Large intestine (tissue), 3 donors: ENCODE measurements around the gene TPPP. TPM values are rescaled to one million over a fixed set of nuclear protein-coding genes. Genes with fewer than 3 reads are reported as not detected.

Experiments used
- DNase-seq, 2 donors: peaks; one replicate each; pipeline versions ENCODE4 v3.0.0 to v3.0.0-alpha.2; 2013
- H3K27ac ChIP-seq: one replicate; pipeline ENCODE4 v1.5.1; 2013; ENCODE audit warnings: low read length
- H3K27me3 ChIP-seq: 2 replicates; pipeline ENCODE4 v1.6.1; 2013; ENCODE audit warnings: low read length; ENCODE audit not compliant: control insufficient read depth, insufficient read depth
- H3K36me3 ChIP-seq: 2 replicates; pipeline ENCODE4 v1.6.1; 2013; ENCODE audit warnings: low read length; ENCODE audit not compliant: control insufficient read depth, insufficient read depth
- H3K4me1 ChIP-seq: one replicate; pipeline ENCODE4 v1.6.1; 2013; ENCODE audit warnings: low read length; ENCODE audit not compliant: control insufficient read depth, insufficient read depth
- H3K4me3 ChIP-seq: one replicate; pipeline ENCODE4 v1.5.1; 2013; ENCODE audit warnings: low read length
- H3K9me3 ChIP-seq: one replicate; pipeline ENCODE4 v1.6.1; 2013; ENCODE audit warnings: mild to moderate bottlenecking, low read depth, low read length, moderate library complexity; ENCODE audit not compliant: control insufficient read depth
- WGBS: methylation state at CpG from one replicate; pipeline ENCODE4 v1.1.5; 2013; ENCODE audit warnings: low lambda C conversion rate; ENCODE audit not compliant: insufficient coverage; 5-methylcytosine and 5-hydroxymethylcytosine counted together
- polyA plus RNA-seq: library from polyadenylated mRNA; unstranded; fragments of 120-200 nt; gene quantifications from one replicate; pipeline ENCODE4 v1.2.1, GENCODE V29; 2013

The TPPP gene
- polyA plus RNA-seq, 1 donor = 8.8 TPM

GRCh38 chr5:663436-664342 is 29.5 kb downstream of the TPPP start:
- Histone ChIP-seq H3K27ac (no peak overlapping the region), H3K4me1 (no peaks in the 10 kb centered on the region), H3K9me3 (peaks cover 43% of the 10 kb centered on the region), H3K36me3 (peaks cover 76% of the 10 kb centered on the region), H3K4me3 (no peak overlapping the region), H3K27me3 (no peaks in the 10 kb centered on the region)
- no CpG with 5 or more reads among the region's 38 CpGs for WGBS
- no peak for DNase-seq

DNA sequence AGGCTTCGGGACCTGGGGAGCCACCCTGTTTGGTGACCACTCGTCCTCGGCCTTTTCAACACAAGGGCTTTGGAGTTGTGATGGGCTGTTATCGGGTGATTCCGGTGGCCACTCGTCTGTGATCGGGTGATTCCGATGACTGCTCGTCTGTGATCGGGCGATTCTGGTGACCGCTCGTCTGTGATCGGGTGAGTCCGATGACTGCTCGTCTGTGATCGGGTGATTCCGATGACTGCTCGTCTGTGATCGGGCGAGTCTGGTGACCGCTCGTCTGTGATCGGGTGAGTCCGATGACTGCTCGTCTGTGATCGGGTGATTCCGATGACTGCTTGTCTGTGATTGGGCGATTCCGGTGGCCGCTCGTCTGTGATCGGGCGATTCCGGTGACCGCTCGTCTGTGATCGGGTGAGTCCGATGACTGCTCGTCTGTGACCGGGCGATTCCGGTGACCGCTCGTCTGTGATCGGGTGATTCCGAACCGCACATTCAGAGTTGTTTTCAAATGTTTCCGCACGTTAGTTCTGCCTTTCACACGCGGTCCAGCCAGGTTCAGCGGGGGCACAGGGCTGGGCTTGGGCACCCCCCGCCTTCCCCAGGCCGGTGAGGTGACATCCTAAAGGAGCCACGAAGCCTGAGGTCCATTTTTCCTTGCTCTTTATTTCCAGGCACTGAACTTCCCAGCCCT is 30.3 kb downstream of the TPPP start:
- no peak for DNase-seq
- H3K27me3 ChIP-seq = no peaks in the 10 kb centered on the region
- H3K36me3 ChIP-seq = peaks cover 76% of the 10 kb centered on the region
- no peak overlapping the region for H3K4me3 ChIP-seq
- H3K9me3 ChIP-seq = peaks cover 46% of the 10 kb centered on the region
- no peaks in the 10 kb centered on the region for H3K4me1 ChIP-seq
- no peak overlapping the region for H3K27ac ChIP-seq
- WGBS = 100% methylated on average over 7 of the region's 56 CpGs

DNA sequence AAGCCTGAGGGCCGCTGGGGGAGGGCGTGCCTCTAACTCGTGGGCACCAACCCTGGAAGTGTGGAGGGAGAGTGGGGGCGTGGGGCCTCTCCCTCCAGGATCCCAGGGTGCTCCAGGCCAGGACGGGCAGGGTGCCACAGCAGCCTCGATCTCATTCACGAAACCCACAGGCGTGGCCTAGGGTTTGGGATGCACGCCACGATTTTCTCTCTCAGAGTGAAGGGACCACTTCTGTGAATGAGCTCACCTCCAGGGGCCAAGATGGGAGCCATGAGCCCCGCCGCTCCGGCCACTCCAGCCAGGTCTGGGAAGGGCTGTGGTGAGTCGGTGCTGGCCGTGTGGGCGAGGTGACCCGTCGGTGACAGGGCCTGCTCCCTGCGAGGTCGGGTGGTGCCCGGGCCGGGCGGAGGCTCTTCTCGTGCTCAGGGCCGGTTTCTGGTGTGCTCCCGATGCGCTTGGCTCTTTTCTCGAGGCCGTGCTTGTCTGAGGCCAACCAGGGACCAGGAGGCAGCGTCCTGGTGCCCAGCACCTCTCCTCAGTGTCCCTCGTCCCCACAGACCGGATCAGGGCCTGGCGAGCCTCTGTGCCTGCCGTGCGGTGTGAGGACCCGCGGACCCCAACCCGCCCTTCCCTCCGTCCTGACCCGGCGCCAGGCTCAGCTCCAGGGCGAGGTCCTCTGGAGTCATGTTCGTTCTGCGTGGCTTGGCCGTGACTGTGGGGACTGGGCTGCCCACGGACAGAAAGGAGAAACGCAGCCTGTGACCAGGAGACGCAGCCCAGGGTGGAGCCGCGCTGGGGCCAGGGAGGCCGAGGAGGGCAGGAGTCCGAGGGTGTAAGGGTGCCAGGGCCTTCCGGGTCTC is 31.0 kb downstream of the TPPP start:
- WGBS = no CpG with 5 or more reads among the region's 53 CpGs
- H3K9me3 ChIP-seq = peaks cover 46% of the 10 kb centered on the region
- H3K27me3 ChIP-seq = no peaks in the 10 kb centered on the region
- no peak for DNase-seq
- no peak overlapping the region for H3K27ac ChIP-seq
- no peak overlapping the region for H3K4me3 ChIP-seq
- H3K4me1 ChIP-seq = no peaks in the 10 kb centered on the region
- H3K36me3 ChIP-seq = peaks cover 81% of the 10 kb centered on the region

GRCh38 chr5:660491-661030 is 32.6 kb downstream of the TPPP start:
- Histone ChIP-seq H3K9me3 (peaks cover 39% of the 10 kb centered on the region), H3K27ac (no peak overlapping the region), H3K4me1 (no peaks in the 10 kb centered on the region), H3K27me3 (no peaks in the 10 kb centered on the region), H3K4me3 (no peak overlapping the region), H3K36me3 (peaks cover 76% of the 10 kb centered on the region)
- no peak for DNase-seq
- no CpG with 5 or more reads among the region's 11 CpGs for WGBS

- H3K9me3 ChIP-seq = peaks cover 37% of the 10 kb centered on the region
- H3K27ac ChIP-seq = no peak overlapping the region
- H3K27me3 ChIP-seq = no peaks in the 10 kb centered on the region
- no peak overlapping the region for H3K4me3 ChIP-seq
- DNase-seq = no peak
- WGBS = no CpG with 5 or more reads among the region's 16 CpGs
- H3K4me1 ChIP-seq = no peaks in the 10 kb centered on the region
- peaks cover 73% of the 10 kb centered on the region for H3K36me3 ChIP-seq
Measured at GRCh38 chr5:659496-660263, 33.5 kb downstream of the TPPP start.

DNA sequence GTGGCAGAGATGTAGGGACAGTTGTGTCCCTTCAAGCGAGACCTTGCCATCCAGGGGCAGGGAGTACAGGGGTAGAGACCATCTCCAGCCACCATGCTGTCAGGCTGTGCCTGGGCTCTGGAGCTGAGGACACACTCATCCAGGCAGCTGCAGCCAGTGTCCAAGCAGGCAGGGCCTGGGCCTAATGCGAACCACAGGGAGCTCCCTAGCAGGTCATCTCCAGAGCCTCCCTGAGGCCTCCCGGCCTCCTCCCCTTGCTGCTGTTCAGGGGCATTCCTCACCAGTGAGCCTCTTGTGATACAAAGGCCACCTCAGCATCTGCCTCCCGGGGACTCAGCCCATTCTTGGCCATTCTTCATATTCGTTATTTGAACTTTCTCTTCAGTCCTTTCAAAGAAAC is 35.0 kb downstream of the TPPP start:
- H3K36me3 ChIP-seq = peaks cover 64% of the 10 kb centered on the region
- H3K27ac ChIP-seq = no peak overlapping the region
- no CpG with 5 or more reads among the region's 5 CpGs for WGBS

GRCh38 chr5:657570-657969 is 35.6 kb downstream of the TPPP start:
- no peaks in the 10 kb centered on the region for H3K27me3 ChIP-seq
- DNase-seq = no peak
- H3K36me3 ChIP-seq = peaks cover 65% of the 10 kb centered on the region
- no peaks in the 10 kb centered on the region for H3K4me1 ChIP-seq
- H3K27ac ChIP-seq = no peak overlapping the region
- WGBS = no CpG with 5 or more reads among the region's 6 CpGs
- H3K4me3 ChIP-seq = no peak overlapping the region
- H3K9me3 ChIP-seq = peaks cover 29% of the 10 kb centered on the region

More for the DNA sequence above, 35.0 kb downstream of the TPPP start:
- Histone ChIP-seq H3K4me3 (no peak overlapping the region), H3K9me3 (peaks cover 34% of the 10 kb centered on the region), H3K27me3 (no peaks in the 10 kb centered on the region), H3K4me1 (no peaks in the 10 kb centered on the region)
- no peak for DNase-seq

DNA sequence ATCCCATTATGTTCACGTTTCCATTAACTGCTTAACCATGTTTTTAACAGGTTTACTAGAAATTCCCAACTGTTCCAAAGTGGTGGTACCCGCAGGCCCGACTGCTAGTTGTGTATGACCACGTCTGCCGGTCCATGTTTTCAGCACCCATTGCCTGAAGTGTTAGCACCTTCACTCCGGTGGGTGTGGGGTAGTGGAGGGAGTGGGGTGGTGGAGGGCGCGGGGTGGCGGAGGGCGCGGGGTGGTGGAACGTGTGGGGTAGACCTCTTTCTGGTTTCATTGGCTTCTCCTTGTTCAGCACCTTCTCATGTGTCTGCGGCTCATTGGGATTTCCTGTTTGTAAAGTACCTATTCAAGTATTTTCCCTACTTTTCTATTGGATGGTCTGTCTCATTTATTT is 37.7 kb downstream of the TPPP start:
- H3K27ac ChIP-seq = no peak overlapping the region
- WGBS = no CpG with 5 or more reads among the region's 13 CpGs

GRCh38 chr5:654071-654778 is 38.9 kb downstream of the TPPP start:
- H3K4me1 ChIP-seq = no peaks in the 10 kb centered on the region
- no peaks in the 10 kb centered on the region for H3K27me3 ChIP-seq
- H3K27ac ChIP-seq = no peak overlapping the region
- peaks cover 12% of the 10 kb centered on the region for H3K9me3 ChIP-seq
- no peak for DNase-seq
- WGBS = 100% methylated on average over 1 of the region's 17 CpGs
- peaks cover 43% of the 10 kb centered on the region for H3K36me3 ChIP-seq
- no peak overlapping the region for H3K4me3 ChIP-seq

More for the DNA sequence above, 37.7 kb downstream of the TPPP start:
- no peaks in the 10 kb centered on the region for H3K4me1 ChIP-seq
- H3K36me3 ChIP-seq = peaks cover 54% of the 10 kb centered on the region
- H3K27me3 ChIP-seq = no peaks in the 10 kb centered on the region
- no peak overlapping the region for H3K4me3 ChIP-seq
- peaks cover 18% of the 10 kb centered on the region for H3K9me3 ChIP-seq
- no peak for DNase-seq
